Inferior parietal cortex (tissue), 1 donor: Measurements from ENCODE around the gene AGAP1.

Experiments
- DNase-seq: peaks from one replicate; pipeline ENCODE4 v3.0.0-alpha.2; 2016; ENCODE audit errors: extremely low spot score

Gene AGAP1

GRCh38 chr2:235533198-235533597 lies 39.4 kb downstream of the AGAP1 start:
- no peak for DNase-seq

GRCh38 chr2:235533616-235534385 lies 40.0 kb downstream of the AGAP1 start:
- DNase-seq = no peak

GRCh38 chr2:235534678-235535422 lies 41.0 kb downstream of the AGAP1 start:
- DNase-seq = no peak

- no peak for DNase-seq
These were observed 41.7 kb downstream of the AGAP1 start for GRCh38 chr2:235535423-235536130.

GRCh38 chr2:235536711-235537110 lies 42.9 kb downstream of the AGAP1 start:
- no peak for DNase-seq

GRCh38 chr2:235537186-235537585 lies 43.3 kb downstream of the AGAP1 start:
- DNase-seq = no peak

- DNase-seq = no peak
These were observed 43.7 kb downstream of the AGAP1 start for GRCh38 chr2:235537587-235537986.

- DNase-seq = no peak
These were observed 44.3 kb downstream of the AGAP1 start for GRCh38 chr2:235538144-235538639.

GRCh38 chr2:235538981-235539380 lies 45.1 kb downstream of the AGAP1 start:
- DNase-seq = no peak

GRCh38 chr2:235539773-235540172 lies 45.9 kb downstream of the AGAP1 start:
- no peak for DNase-seq

- no peak for DNase-seq
These were observed 47.2 kb downstream of the AGAP1 start for GRCh38 chr2:235541016-235541415.

- DNase-seq = no peak
These were observed 48.2 kb downstream of the AGAP1 start for GRCh38 chr2:235541838-235542549.

- no peak for DNase-seq
These were observed 48.9 kb downstream of the AGAP1 start for GRCh38 chr2:235542733-235543127.

GRCh38 chr2:235543128-235543750 lies 49.4 kb downstream of the AGAP1 start:
- DNase-seq = no peak

GRCh38 chr2:235543851-235544688 lies 50.2 kb downstream of the AGAP1 start:
- no peak for DNase-seq

GRCh38 chr2:235544689-235544969 lies 50.8 kb downstream of the AGAP1 start:
- no peak for DNase-seq

GRCh38 chr2:235545339-235546150 lies 51.7 kb downstream of the AGAP1 start:
- DNase-seq = no peak

GRCh38 chr2:235546151-235546435 lies 52.2 kb downstream of the AGAP1 start:
- DNase-seq = no peak

- no peak for DNase-seq
These were observed 52.6 kb downstream of the AGAP1 start for GRCh38 chr2:235546436-235546835.
